Thymus (tissue), 11 donors: ENCODE measurements around the gene CDH13. TPM values are rescaled to one million over a fixed set of nuclear protein-coding genes. Genes with fewer than 3 reads are reported as not detected.
A peak's percentile ranks its signal among the peaks of the same experiment; 100 is the strongest.

ENCODE experiments used
- DNase-seq, 9 donors: peaks; one replicate each; pipeline ENCODE4 v3.0.0-alpha.2; 2013; ENCODE audit warnings: low spot score in 9 of 9, low read depth in 6 of 9, missing footprints in 1 of 9
- H3K27ac ChIP-seq, 2 donors: one replicate each; pipeline ENCODE4 v1.5.1; 2013; ENCODE audit warnings: control low read depth in 1 of 2, low read depth in 1 of 2, low read length in 1 of 2, mild to moderate bottlenecking in 1 of 2, moderate library complexity in 1 of 2
- H3K27me3 ChIP-seq, 2 donors: one replicate each; pipeline ENCODE4 v1.5.1; 2013; ENCODE audit warnings: low read length in 1 of 2; ENCODE audit not compliant: control insufficient read depth in 2 of 2, insufficient read depth in 1 of 2
- H3K36me3 ChIP-seq, 2 donors: one replicate each; pipeline ENCODE4 v1.5.1; 2013; ENCODE audit warnings: low read length in 1 of 2, mild to moderate bottlenecking in 1 of 2, moderate library complexity in 1 of 2; ENCODE audit not compliant: control insufficient read depth in 2 of 2, insufficient read depth in 2 of 2
- H3K4me1 ChIP-seq, 2 donors: one replicate each; pipeline ENCODE4 v1.5.1; 2013; ENCODE audit warnings: low read length in 2 of 2; ENCODE audit not compliant: control insufficient read depth in 2 of 2, insufficient read depth in 2 of 2
- H3K4me3 ChIP-seq, 2 donors: one replicate each; pipeline ENCODE4 v1.5.1; 2013; ENCODE audit warnings: low read length in 2 of 2, control low read depth in 1 of 2, mild to moderate bottlenecking in 1 of 2
- H3K9me3 ChIP-seq, 2 donors: one replicate each; pipeline ENCODE4 v1.5.1; 2013; ENCODE audit warnings: low read length in 1 of 2, mild to moderate bottlenecking in 1 of 2; ENCODE audit not compliant: control insufficient read depth in 2 of 2, insufficient read depth in 1 of 2
- WGBS: extraction: QIAGEN DNeasy Blood & Tissue Kit; methylation state at CpG from one replicate; pipeline ENCODE4 v1.1.7; 2013; 5-methylcytosine and 5-hydroxymethylcytosine counted together
- polyA plus RNA-seq: library from polyadenylated mRNA; stranded (reverse); fragments of 200-250 nt; gene quantifications from one replicate; pipeline ENCODE4 v1.2.3, GENCODE V29; 2013
- total RNA-seq: library from RNA; stranded (reverse); fragments of 120-200 nt; gene quantifications from one replicate; pipeline ENCODE4 v1.2.4, GENCODE V29; 2013
- donor health status: healthy.

CDH13 gene
- total and polyA plus RNA-seq, 2 donors: 1.5 to 3.7 TPM

DNA sequence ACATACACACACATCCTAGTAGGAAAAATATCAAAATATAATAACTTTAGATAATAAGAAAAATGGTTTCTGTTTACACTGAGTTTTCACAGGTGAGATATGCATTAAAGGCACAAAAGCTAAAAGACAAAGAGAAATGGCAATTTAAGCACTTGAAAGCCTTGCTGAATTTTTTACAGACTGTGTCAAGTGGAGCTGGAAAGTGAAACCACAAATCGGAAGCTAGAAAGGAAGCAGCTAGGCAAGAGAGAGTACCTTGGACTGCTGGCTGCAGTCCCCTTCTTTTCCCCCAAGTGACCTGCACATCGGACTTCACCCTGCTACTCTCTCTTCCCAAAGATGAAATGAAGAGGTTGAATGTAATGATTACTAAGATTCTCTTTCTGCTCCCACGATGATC lies 135.1 kb downstream of the CDH13 start:
- Histone ChIP-seq H3K4me1 (no peaks in the 10 kb centered on the region), H3K27ac (no peak overlapping the region), H3K9me3 (no peaks in the 10 kb centered on the region), H3K4me3 (no peak overlapping the region), H3K27me3 (no peaks in the 10 kb centered on the region), H3K36me3 (no peaks in the 10 kb centered on the region)
- 17% methylated on average over 3 of the region's 3 CpGs for WGBS
- peak in 1 of 9 donors; percentile 5 for DNase-seq

DNA sequence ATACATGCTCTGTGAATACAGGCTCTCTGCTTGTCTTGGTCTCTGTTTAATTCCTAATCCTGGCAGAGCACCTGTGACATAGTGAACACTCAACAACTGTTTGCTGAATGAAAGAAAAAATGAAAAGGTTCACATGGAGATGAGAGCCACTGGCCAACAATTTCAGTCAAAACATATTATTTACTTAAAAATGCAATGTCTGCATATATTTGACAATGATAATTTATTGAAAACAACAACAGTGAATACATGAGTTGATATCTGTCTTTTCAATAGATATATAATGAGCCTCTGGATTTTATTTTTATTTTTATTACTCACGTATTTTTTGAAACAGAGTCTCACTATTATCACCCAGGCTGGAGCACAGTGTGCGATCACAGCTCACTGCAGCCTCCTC lies 136.6 kb downstream of the CDH13 start:
- 96% methylated on average over 2 of the region's 2 CpGs for WGBS
- no peak overlapping the region for H3K4me3 ChIP-seq
- DNase-seq: no peak
- H3K27me3 ChIP-seq: no peaks in the 10 kb centered on the region
- no peaks in the 10 kb centered on the region for H3K36me3 ChIP-seq
- H3K27ac ChIP-seq: no peak overlapping the region
- H3K9me3 ChIP-seq: no peaks in the 10 kb centered on the region
- H3K4me1 ChIP-seq: no peaks in the 10 kb centered on the region

DNA sequence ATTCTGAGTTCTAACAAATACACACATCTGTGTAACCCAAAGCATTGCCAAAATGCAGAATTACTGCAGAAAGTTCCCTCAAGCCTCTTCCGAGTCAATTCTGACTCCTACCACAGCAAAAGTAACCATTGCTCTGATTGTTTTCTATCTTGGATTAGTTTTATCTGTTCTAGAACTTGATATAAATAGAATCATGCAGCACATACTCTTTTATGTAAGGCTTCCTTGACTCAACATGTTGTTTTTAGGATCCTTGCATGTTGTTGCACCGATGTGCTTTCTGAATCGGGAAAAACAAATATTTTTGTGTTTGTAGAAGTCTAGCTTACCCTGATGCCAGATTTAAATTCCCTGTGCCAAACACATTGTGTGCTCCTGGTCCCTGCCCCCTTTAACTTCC lies 140.4 kb downstream of the CDH13 start:
- Histone ChIP-seq H3K4me3 (no peak overlapping the region), H3K27ac (no peak overlapping the region), H3K9me3 (no peaks in the 10 kb centered on the region), H3K27me3 (no peaks in the 10 kb centered on the region), H3K36me3 (no peaks in the 10 kb centered on the region), H3K4me1 (no peaks in the 10 kb centered on the region)
- 95% methylated on average over 3 of the region's 3 CpGs for WGBS
- DNase-seq: no peak

DNA sequence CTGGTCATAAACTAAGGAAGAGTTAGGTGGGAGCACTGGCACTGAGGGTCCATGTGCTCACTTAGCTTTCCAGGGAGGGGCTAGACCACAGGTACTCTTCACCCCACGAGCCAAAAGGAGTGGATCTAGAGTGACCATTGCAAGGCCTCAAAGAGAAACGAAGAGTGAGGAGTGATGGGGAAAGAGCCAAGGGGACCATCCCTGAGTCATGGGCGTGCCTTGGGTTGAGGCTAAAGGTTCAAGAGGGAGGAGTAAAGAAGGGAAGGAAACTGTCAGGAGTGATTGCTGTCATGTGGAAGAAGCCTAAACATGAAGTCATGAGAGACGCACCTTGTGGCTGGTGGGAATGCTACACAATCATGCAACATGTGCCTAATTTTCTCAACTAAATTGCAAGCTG lies 141.0 kb downstream of the CDH13 start:
- DNase-seq: no peak
- H3K27ac ChIP-seq: no peak overlapping the region
- no peaks in the 10 kb centered on the region for H3K27me3 ChIP-seq
- H3K36me3 ChIP-seq: no peaks in the 10 kb centered on the region
- 91% methylated on average over 4 of the region's 4 CpGs for WGBS
- no peaks in the 10 kb centered on the region for H3K9me3 ChIP-seq
- no peak overlapping the region for H3K4me3 ChIP-seq
- no peaks in the 10 kb centered on the region for H3K4me1 ChIP-seq

DNA sequence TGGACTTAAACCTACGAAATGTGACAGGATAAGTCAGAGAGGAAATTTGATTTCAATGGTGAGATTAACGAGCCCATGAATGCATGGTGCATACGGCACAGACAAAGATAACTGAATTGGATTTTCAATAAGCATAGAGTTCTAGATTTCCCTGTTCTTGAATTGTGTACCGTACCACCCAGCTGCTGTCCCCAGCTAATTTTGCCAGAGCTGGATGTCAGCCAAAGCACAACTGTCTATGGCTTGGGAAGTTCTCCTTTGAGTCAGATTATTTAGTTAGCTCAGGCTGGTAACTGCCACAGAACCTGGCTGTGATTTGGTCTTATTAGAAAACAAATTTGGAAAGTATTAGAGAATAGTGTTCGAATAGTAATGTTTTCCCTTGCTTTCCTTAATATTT lies 143.1 kb downstream of the CDH13 start:
- H3K9me3 ChIP-seq: no peaks in the 10 kb centered on the region
- H3K4me3 ChIP-seq: no peak overlapping the region
- H3K27ac ChIP-seq: no peak overlapping the region
- no peaks in the 10 kb centered on the region for H3K4me1 ChIP-seq
- whole genome bisulfite sequencing: 95% methylated on average over 5 of the region's 5 CpGs
- DNase-seq: no peak
- no peaks in the 10 kb centered on the region for H3K27me3 ChIP-seq
- no peaks in the 10 kb centered on the region for H3K36me3 ChIP-seq

DNA sequence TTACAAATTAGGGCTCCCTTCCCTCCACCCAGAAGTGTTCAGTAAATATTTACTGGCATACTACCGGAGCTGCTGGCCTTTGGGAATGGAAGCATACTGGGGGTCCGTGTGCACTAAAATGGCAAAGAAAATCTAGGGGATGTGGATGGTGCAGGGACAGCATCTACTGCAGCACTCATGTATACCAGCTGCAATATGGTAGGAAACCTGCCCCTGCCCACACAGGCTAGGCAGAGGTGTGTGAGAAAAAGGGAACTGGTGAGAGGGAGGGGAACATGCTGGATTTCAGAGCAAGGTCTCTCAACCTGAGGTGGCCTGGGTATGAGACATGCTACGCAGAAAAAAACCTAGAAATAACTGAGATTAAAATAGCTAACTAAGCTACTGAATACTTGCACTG lies 145.4 kb downstream of the CDH13 start:
- H3K27me3 ChIP-seq: no peaks in the 10 kb centered on the region
- DNase-seq: no peak
- no peak overlapping the region for H3K27ac ChIP-seq
- no peaks in the 10 kb centered on the region for H3K4me1 ChIP-seq
- H3K4me3 ChIP-seq: no peak overlapping the region
- no peaks in the 10 kb centered on the region for H3K9me3 ChIP-seq
- H3K36me3 ChIP-seq: no peaks in the 10 kb centered on the region
- WGBS: 93% methylated on average over 3 of the region's 3 CpGs

DNA sequence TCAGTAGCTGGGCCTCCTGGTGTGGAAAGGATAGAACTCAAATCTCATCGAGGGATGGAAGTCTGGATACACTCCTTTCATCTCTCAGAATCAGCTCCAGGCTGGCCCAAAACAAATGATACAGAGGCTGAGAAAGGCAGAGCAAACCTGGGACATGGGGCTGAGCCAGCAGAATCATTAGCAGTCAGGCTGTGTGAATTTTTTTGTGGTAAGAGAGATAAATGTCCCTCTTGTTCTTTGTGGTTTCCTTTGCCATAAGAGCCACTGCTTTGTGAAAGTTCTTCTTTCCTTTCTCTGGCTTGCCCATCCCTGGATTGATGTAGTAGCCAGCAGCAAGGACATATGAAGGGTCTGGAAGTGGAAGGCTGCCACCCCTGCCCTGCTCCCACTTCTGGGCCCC lies 146.2 kb downstream of the CDH13 start:
- WGBS: 81% methylated on average over 1 of the region's 1 CpG

DNA sequence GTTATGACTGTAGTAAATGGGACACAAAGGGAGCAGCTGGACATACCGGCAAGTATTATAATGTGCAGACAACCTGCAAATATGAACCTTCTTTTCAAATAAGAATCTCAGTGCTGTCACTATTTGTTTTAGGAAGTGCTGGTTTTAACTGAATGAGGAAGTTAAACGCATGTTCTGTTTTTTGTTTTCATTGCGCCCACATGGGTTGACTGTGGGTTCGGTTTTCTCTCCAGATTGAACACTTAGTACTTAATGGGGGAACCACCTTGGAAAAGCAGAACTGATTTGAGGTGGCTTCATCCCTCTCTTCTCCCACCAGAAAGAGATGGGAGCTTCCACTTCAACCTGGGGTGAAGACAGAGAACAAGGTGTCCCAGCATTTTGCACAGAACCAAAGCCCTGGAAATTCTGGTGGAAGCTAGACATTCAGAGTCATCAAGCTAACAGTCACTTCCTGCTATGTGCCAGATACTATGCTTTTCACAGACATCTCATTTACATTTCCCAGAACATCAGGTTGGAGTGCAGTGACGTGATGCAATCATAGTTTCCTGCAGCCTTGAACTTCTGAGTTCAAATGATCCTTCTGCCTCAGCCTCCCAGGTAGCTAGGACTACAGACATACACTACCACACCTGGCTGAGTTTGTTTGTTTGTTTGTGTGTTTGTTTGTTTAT lies 149.8 kb downstream of the CDH13 start:
- Histone ChIP-seq H3K4me1 (no peaks in the 10 kb centered on the region), H3K9me3 (no peaks in the 10 kb centered on the region), H3K4me3 (no peak overlapping the region), H3K27ac (no peak overlapping the region), H3K36me3 (no peaks in the 10 kb centered on the region), H3K27me3 (no peaks in the 10 kb centered on the region)
- 29% methylated on average over 5 of the region's 5 CpGs for WGBS
- peak in 1 of 9 donors; percentile 4 for DNase-seq

More for the DNA sequence above, 146.2 kb downstream of the CDH13 start:
- Histone ChIP-seq H3K27ac (no peak overlapping the region), H3K4me1 (no peaks in the 10 kb centered on the region), H3K9me3 (no peaks in the 10 kb centered on the region), H3K36me3 (no peaks in the 10 kb centered on the region), H3K27me3 (no peaks in the 10 kb centered on the region), H3K4me3 (no peak overlapping the region)
- DNase-seq: no peak

DNA sequence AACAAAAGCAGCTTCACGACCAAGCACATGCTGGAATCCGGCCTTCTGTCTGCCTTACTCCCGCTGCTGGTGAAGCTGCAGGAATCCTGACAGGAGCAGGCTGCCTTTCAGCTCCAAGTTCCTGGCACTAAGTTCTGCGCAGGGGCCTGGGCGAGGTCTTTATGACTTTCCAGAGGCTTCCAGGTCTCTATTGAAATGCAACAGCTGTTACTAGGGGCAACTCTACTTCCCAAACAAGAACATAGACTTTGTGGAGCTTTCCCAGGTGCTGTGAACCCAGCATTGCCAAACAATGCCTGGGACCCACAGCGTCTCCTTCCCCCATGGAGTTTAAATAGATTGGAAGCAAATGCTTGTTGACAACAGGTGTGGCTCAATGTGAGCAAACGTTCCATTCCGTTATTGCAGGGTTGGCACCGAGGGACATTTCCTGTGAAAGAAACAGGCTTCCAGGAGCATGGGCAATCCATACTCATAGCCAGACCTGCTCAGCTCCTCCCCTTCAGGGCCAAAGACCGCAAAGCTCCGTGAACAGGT lies 156.0 kb downstream of the CDH13 start:
- Histone ChIP-seq H3K4me3 (no peak overlapping the region), H3K27ac (no peak overlapping the region), H3K4me1 (no peaks in the 10 kb centered on the region), H3K27me3 (no peaks in the 10 kb centered on the region), H3K9me3 (no peaks in the 10 kb centered on the region), H3K36me3 (no peaks in the 10 kb centered on the region)
- WGBS: 90% methylated on average over 11 of the region's 11 CpGs
- DNase-seq: no peak
